HCEC 1CT (cell line): ENCODE measurements around the gene HSDL1.

Experiments used
- DNase-seq: peaks from one replicate; pipeline ENCODE4 v3.0.0-alpha.2; 2017

Gene HSDL1

GRCh38 chr16:84105301-84105815 is 39.6 kb downstream of the HSDL1 start:
- no peak for DNase-seq

- DNase-seq = no peak
These were observed 40.7 kb downstream of the HSDL1 start for GRCh38 chr16:84104231-84104630.

- DNase-seq = no peak
These were observed 41.3 kb downstream of the HSDL1 start for GRCh38 chr16:84103678-84104077.

- DNase-seq = no peak
These were observed 46.0 kb downstream of the HSDL1 start for GRCh38 chr16:84098939-84099338.

- no peak for DNase-seq
These were observed 48.5 kb downstream of the HSDL1 start for GRCh38 chr16:84096447-84097005.

GRCh38 chr16:84095466-84095865 is 49.5 kb downstream of the HSDL1 start:
- no peak for DNase-seq

- DNase-seq = no peak
These were observed 51.1 kb downstream of the HSDL1 start for GRCh38 chr16:84093879-84094270.

GRCh38 chr16:84093120-84093878 is 51.7 kb downstream of the HSDL1 start:
- DNase-seq = no peak

- DNase-seq = no peak
These were observed 53.5 kb downstream of the HSDL1 start for GRCh38 chr16:84091460-84091859.

GRCh38 chr16:84090211-84090610 is 54.8 kb downstream of the HSDL1 start:
- no peak for DNase-seq

- no peak for DNase-seq
These were observed 56.1 kb downstream of the HSDL1 start for GRCh38 chr16:84088695-84089395.

- DNase-seq = no peak
These were observed 57.4 kb downstream of the HSDL1 start for GRCh38 chr16:84087466-84088151.

- no peak for DNase-seq
These were observed 58.0 kb downstream of the HSDL1 start for GRCh38 chr16:84087001-84087400.

GRCh38 chr16:84086341-84086740 is 58.6 kb downstream of the HSDL1 start:
- DNase-seq = no peak

- DNase-seq = no peak
These were observed 59.2 kb downstream of the HSDL1 start for GRCh38 chr16:84085773-84086172.

- no peak for DNase-seq
These were observed 59.7 kb downstream of the HSDL1 start for GRCh38 chr16:84085271-84085667.

- peak; percentile 47 for DNase-seq
These were observed 60.3 kb downstream of the HSDL1 start for GRCh38 chr16:84084570-84085270.

- no peak for DNase-seq
These were observed 62.0 kb downstream of the HSDL1 start for GRCh38 chr16:84082835-84083569.

- no peak for DNase-seq
These were observed 62.9 kb downstream of the HSDL1 start for GRCh38 chr16:84082110-84082509.

- DNase-seq = no peak
These were observed 63.5 kb downstream of the HSDL1 start for GRCh38 chr16:84081446-84081989.

GRCh38 chr16:84080813-84081212 is 64.2 kb downstream of the HSDL1 start:
- no peak for DNase-seq

- no peak for DNase-seq
These were observed 64.6 kb downstream of the HSDL1 start for GRCh38 chr16:84080378-84080777.
